Endothelial cell of umbilical vein (primary cell): ENCODE measurements around the gene CAPN2. TPM values are rescaled to one million over a fixed set of nuclear protein-coding genes. Genes with fewer than 3 reads are reported as not detected.

Source experiments
- BruUV-seq: library from RNA; stranded (reverse); fragments of 400-500 nt; replicated peaks from 2 replicates; lab custom pipeline; 2021; lab: Mats Ljungman, UMichigan
- CTCF ChIA-PET: fragments of 300-600, 350-600 bp; sonication (Branson Sonifier 250); formaldehyde crosslinking; loops from one replicate; lab custom pipeline; 2021; ENCODE audit warnings: antibody characterized with exemption, inconsistent platforms; lab: Charles Lee
- POLR2A ChIA-PET: fragments of 300-600, 350-600 bp; sonication (Branson Sonifier 250); formaldehyde crosslinking; loops from one replicate; lab custom pipeline; 2021; ENCODE audit warnings: antibody characterized with exemption, inconsistent platforms; lab: Charles Lee
- DNase-seq: peaks from one replicate; pipeline ENCODE4 v3.0.0-alpha.2; 2011; ENCODE audit warnings: low read depth, low spot score
- FAIRE-seq: peaks from 2 replicates; lab custom pipeline; 2011; peaks lifted over from hg19 to GRCh38; lab: Jason Lieb, UNC
- H2AFZ ChIP-seq: 2 replicates; pipeline ENCODE4 v1.6.0; 2012; ENCODE audit warnings: low read depth, low read length, control low read depth, inconsistent platforms
- H3K27ac ChIP-seq: 2 replicates; pipeline ENCODE4 v1.5.1; 2011; ENCODE audit warnings: low read depth, mild to moderate bottlenecking, control low read depth, low read length, moderate library complexity; ENCODE audit not compliant: insufficient read depth
- H3K27me3 ChIP-seq, 2 experiments: 2 replicates each; pipeline versions ENCODE4 v1.6.0 to v1.6.1; 2011; ENCODE audit warnings: low read length in 2 of 2, mixed read lengths in 1 of 2; ENCODE audit not compliant: control insufficient read depth in 2 of 2, insufficient read depth in 2 of 2
- H3K36me3 ChIP-seq, 2 experiments: 2 replicates in 1 of 2; 3 replicates in 1 of 2; pipeline ENCODE4 v1.5.1; 2011; ENCODE audit warnings: low read length in 2 of 2, mild to moderate bottlenecking in 1 of 2, moderate library complexity in 1 of 2; ENCODE audit not compliant: control insufficient read depth in 2 of 2, insufficient read depth in 2 of 2; ENCODE audit errors: extremely low read depth in 1 of 2
- H3K4me1 ChIP-seq: 3 replicates; pipeline ENCODE4 v1.5.1; 2011; ENCODE audit warnings: mild to moderate bottlenecking, low read length; ENCODE audit not compliant: control insufficient read depth, insufficient read depth; ENCODE audit errors: extremely low read depth
- H3K4me2 ChIP-seq: 2 replicates; pipeline ENCODE4 v1.6.1; 2011; ENCODE audit warnings: low read length, control low read depth, mixed read lengths; ENCODE audit not compliant: insufficient read depth
- H3K4me3 ChIP-seq, 3 experiments: fragments of 200-600 bp in 1 of 3; sonication (generic), shearing (Covaris generic) in 1 of 3; replicated peaks in 1 of 3; 2 replicates each; pipeline ENCODE4 v1.5.1; 2011 to 2016; ENCODE audit warnings: control low read depth in 3 of 3, low read length in 3 of 3, mild to moderate bottlenecking in 2 of 3, inconsistent platforms in 1 of 3, low read depth in 1 of 3, moderate library complexity in 1 of 3; ENCODE audit not compliant: insufficient read depth in 1 of 3
- H3K79me2 ChIP-seq: 2 replicates; pipeline ENCODE4 v1.6.0; 2012; ENCODE audit warnings: low read length, inconsistent platforms; ENCODE audit not compliant: control insufficient read depth, insufficient read depth
- H3K9ac ChIP-seq: replicated peaks from 2 replicates; pipeline ENCODE3; 2011; ENCODE audit warnings: low read length, control low read depth; ENCODE audit not compliant: insufficient read depth; ENCODE audit errors: extremely low read depth
- H3K9me1 ChIP-seq: replicated peaks from 3 replicates; pipeline ENCODE4 v1.6.0; 2011; ENCODE audit warnings: mild to moderate bottlenecking, low read length; ENCODE audit not compliant: control insufficient read depth, insufficient read depth; ENCODE audit errors: extremely low read depth
- H3K9me3 ChIP-seq: replicated peaks from 2 replicates; pipeline ENCODE4 v1.5.1; 2012; ENCODE audit warnings: low read length, inconsistent platforms; ENCODE audit not compliant: control insufficient read depth, insufficient read depth
- H4K20me1 ChIP-seq: replicated peaks from 2 replicates; pipeline ENCODE3; 2011; ENCODE audit warnings: mild to moderate bottlenecking, low read length; ENCODE audit not compliant: control insufficient read depth, insufficient read depth; ENCODE audit errors: extremely low read depth
- EZH2 ChIP-seq: IDR thresholded peaks from 2 replicates; pipeline ENCODE4 v1.6.1; 2012; ENCODE audit warnings: borderline replicate concordance, low read depth, mild to moderate bottlenecking, moderate library complexity, low read length, inconsistent platforms; ENCODE audit not compliant: severe bottlenecking
- FOS ChIP-seq: IDR thresholded peaks from 2 replicates; pipeline ENCODE4 v1.6.1; 2011; ENCODE audit warnings: mild to moderate bottlenecking, low read length, moderate library complexity, borderline replicate concordance; ENCODE audit not compliant: insufficient read depth
- GATA2 ChIP-seq: IDR thresholded peaks from 2 replicates; pipeline ENCODE4 v1.7.0; 2011; ENCODE audit warnings: low read depth, mild to moderate bottlenecking, moderate library complexity, mixed read lengths, low read length; ENCODE audit not compliant: insufficient read length, insufficient read depth
- JUN ChIP-seq: IDR thresholded peaks from 2 replicates; pipeline ENCODE4 v1.6.1; 2011; ENCODE audit warnings: borderline replicate concordance, low read depth; ENCODE audit not compliant: insufficient read length, insufficient read depth
- MAX ChIP-seq: IDR thresholded peaks from 2 replicates; pipeline ENCODE4 v1.6.1; 2011; ENCODE audit not compliant: insufficient read depth, insufficient read length
- MYC ChIP-seq: IDR thresholded peaks from one replicate; pipeline ENCODE4 v1.6.1; 2011; ENCODE audit warnings: mild to moderate bottlenecking, low read depth, low read length
- POLR2A ChIP-seq: IDR thresholded peaks from 2 replicates; pipeline ENCODE4 v1.6.1; 2012; ENCODE audit warnings: low read depth, mild to moderate bottlenecking, control low read depth, low read length
- POLR2AphosphoS5 ChIP-seq: IDR thresholded peaks from 2 replicates; pipeline ENCODE4 v1.6.1; 2012; ENCODE audit warnings: low read depth, mild to moderate bottlenecking, control low read depth, low read length, moderate library complexity; ENCODE audit not compliant: insufficient read depth
- dilution Hi-C: fragments of 300-500 bp; cut with MboI; formaldehyde crosslinking; loops from one replicate; pipeline ENCODE4 v1.15.0; 2019; ENCODE audit warnings: low sequenced_read_pairs; ENCODE audit not compliant: extremely low pct_ligation_motif_present
- intact Hi-C: fragments of 100-400 bp; cut with micrococcal nuclease; formaldehyde crosslinking; loops from one replicate; pipeline ENCODE4 v1.10.0; 2022
- polyA plus RNA-seq, 4 experiments: library from polyadenylated mRNA; depleted of rRNA in 3 of 4; stranded (reverse) in 3 of 4; unstranded in 1 of 4; fragments of >200 nt; gene quantifications; 2 replicates each; pipeline versions ENCODE4 v1.2.1 to v1.2.3, GENCODE V29; 2011 to 2012; ENCODE audit warnings: missing spikeins in 1 of 4
- total RNA-seq: library from RNA; stranded (reverse); gene quantifications from 2 replicates; pipeline ENCODE4 v1.2.3, GENCODE V29; 2021
- TF ChIP-seq, protein P1 (sequence below), 2 donors: IDR thresholded peaks; 1 replicate in 1 of 2; 2 replicates in 1 of 2; pipeline ENCODE4 v1.5.1; 2011; ENCODE audit warnings: low read length in 2 of 2, mild to moderate bottlenecking in 2 of 2, moderate library complexity in 2 of 2, control low read depth in 1 of 2, inconsistent platforms in 1 of 2, low read depth in 1 of 2; ENCODE audit not compliant: insufficient read depth in 1 of 2; ENCODE audit errors: extremely low read depth in 1 of 2

Gene CAPN2
- total and polyA plus RNA-seq, 2 donors (not counting 3 experiments of a cell fraction or from before 2014, with no cell fraction given) = 110 to 420 TPM

- CTCF ChIA-PET = no interaction called here
- Histone ChIP-seq H3K4me1 (peaks cover 5% of the 10 kb centered on the region), H3K27ac (no peak overlapping the region), H3K79me2 (no peaks in the 10 kb centered on the region), H3K27me3 (no peaks in the 10 kb centered on the region), H3K36me3 (peaks cover 9 to 10% of the 10 kb centered on the region in 2 experiments), H3K4me2 (no peak overlapping the region), H3K9ac (no peak overlapping the region), H2AFZ (no peak overlapping the region), H4K20me1 (no peaks in the 10 kb centered on the region), H3K4me3 (no peak overlapping the region), H3K9me1 (no peaks in the 10 kb centered on the region), H3K9me3 (no peaks in the 10 kb centered on the region)
- FAIRE-seq (no peak), DNase-seq (no peak)
- dilution Hi-C loops = no loop called here
- no TSS peak for BruUV-seq
- no peak for TF ChIP-seq EZH2
- no peak for TF ChIP-seq JUN
- no peak for TF ChIP-seq POLR2A
- no peak for TF ChIP-seq FOS
- TF ChIP-seq POLR2AphosphoS5 = no peak
- TF ChIP-seq MAX = no peak
- TF ChIP-seq, protein P1, sequence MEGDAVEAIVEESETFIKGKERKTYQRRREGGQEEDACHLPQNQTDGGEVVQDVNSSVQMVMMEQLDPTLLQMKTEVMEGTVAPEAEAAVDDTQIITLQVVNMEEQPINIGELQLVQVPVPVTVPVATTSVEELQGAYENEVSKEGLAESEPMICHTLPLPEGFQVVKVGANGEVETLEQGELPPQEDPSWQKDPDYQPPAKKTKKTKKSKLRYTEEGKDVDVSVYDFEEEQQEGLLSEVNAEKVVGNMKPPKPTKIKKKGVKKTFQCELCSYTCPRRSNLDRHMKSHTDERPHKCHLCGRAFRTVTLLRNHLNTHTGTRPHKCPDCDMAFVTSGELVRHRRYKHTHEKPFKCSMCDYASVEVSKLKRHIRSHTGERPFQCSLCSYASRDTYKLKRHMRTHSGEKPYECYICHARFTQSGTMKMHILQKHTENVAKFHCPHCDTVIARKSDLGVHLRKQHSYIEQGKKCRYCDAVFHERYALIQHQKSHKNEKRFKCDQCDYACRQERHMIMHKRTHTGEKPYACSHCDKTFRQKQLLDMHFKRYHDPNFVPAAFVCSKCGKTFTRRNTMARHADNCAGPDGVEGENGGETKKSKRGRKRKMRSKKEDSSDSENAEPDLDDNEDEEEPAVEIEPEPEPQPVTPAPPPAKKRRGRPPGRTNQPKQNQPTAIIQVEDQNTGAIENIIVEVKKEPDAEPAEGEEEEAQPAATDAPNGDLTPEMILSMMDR (IDR thresholded peaks at IDR 0.05; ENCODE audit: extremely low read depth in 1 of 2, insufficient read depth in 1 of 2, low read depth in 1 of 2, low read length in 2 of 2) = no peak
- TF ChIP-seq MYC = no peak
- no peak for TF ChIP-seq GATA2
- POLR2A ChIA-PET = no interaction called here
- intact Hi-C loops = no loop called here
Measured at GRCh38 chr1:223783676-223784075, 71.3 kb downstream of the CAPN2 start.
